Measurements from ENCODE around the gene CPTP.

Gene CPTP

GRCh38 chr1:1343811-1344421 is 19.3 kb downstream of the CPTP start:
- H3K27me3 ChIP-seq (replicated peaks; ENCODE audit: control insufficient read depth, insufficient read depth, low read length, poor library complexity, severe bottlenecking), result no peaks in the 10 kb centered on the region
- H3K9me3 ChIP-seq (ENCODE audit: control insufficient read depth, low read length), result no peaks in the 10 kb centered on the region
- H3K27ac ChIP-seq (ENCODE audit: insufficient read depth, low read length, poor library complexity, severe bottlenecking), result no peak overlapping the region
- H3K4me3 ChIP-seq (ENCODE audit: insufficient read depth, low read depth, low read length, poor library complexity, severe bottlenecking), result no peak overlapping the region
- no peak for DNase-seq
- peaks cover 16% of the 10 kb centered on the region for H3K4me1 ChIP-seq (ENCODE audit: control insufficient read depth, insufficient read depth, low read length, poor library complexity, severe bottlenecking)
- peaks cover 9% of the 10 kb centered on the region for H3K36me3 ChIP-seq (ENCODE audit: control insufficient read depth, insufficient read depth, low read length)

DNA sequence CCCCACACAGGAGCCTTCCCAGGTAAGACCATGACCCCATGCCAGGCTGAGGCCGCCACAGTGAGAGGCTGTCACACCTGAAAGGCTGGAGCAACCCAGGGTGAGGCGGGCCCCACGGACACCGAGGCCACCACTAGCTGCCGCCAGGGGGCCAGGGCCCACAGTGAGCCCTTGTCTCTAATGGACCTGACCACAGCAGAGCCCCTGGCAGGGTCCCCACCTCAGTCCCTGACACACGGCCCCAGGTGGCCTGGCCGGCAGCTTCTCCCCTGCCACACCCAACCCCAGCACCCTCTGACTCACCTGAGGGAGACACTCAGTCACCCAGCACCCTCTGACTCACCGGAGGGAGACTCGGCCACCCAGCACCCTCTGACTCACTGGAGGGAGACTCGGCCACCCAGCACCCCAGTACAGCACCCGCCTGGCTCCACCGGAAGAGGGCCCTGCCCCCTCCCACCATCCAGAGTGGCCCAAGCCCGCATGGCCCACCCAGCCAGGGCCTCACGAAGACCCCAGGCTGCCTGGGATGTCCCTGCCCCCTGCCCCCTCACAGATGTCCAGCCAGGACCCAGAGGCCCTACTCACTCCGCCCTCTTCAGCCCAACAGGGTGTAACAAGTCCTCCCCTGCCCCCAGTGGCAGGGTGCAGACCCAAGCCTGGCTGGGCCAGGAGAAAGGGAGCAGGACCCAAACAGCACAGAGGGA is 20.2 kb downstream of the CPTP start:
- Histone ChIP-seq H3K9me3 (ENCODE audit: control insufficient read depth, low read length) (no peaks in the 10 kb centered on the region), H3K36me3 (ENCODE audit: control insufficient read depth, insufficient read depth, low read length) (peaks cover 5% of the 10 kb centered on the region), H3K4me1 (ENCODE audit: control insufficient read depth, insufficient read depth, low read length, poor library complexity, severe bottlenecking) (peaks cover 17% of the 10 kb centered on the region), H3K27ac (ENCODE audit: insufficient read depth, low read length, poor library complexity, severe bottlenecking) (no peak overlapping the region), H3K27me3 (replicated peaks; ENCODE audit: control insufficient read depth, insufficient read depth, low read length, poor library complexity, severe bottlenecking) (no peaks in the 10 kb centered on the region), H3K4me3 (ENCODE audit: insufficient read depth, low read depth, low read length, poor library complexity, severe bottlenecking) (no peak overlapping the region)
- DNase-seq, result peak in 1 of 3 donors; percentile 29

- Histone ChIP-seq H3K4me1 (ENCODE audit: control insufficient read depth, insufficient read depth, low read length, poor library complexity, severe bottlenecking) (peaks cover 18% of the 10 kb centered on the region), H3K27ac (ENCODE audit: insufficient read depth, low read length, poor library complexity, severe bottlenecking) (no peak overlapping the region), H3K36me3 (ENCODE audit: control insufficient read depth, insufficient read depth, low read length) (no peaks in the 10 kb centered on the region), H3K27me3 (replicated peaks; ENCODE audit: control insufficient read depth, insufficient read depth, low read length, poor library complexity, severe bottlenecking) (no peaks in the 10 kb centered on the region), H3K9me3 (ENCODE audit: control insufficient read depth, low read length) (no peaks in the 10 kb centered on the region), H3K4me3 (ENCODE audit: insufficient read depth, low read depth, low read length, poor library complexity, severe bottlenecking) (no peak overlapping the region)
- DNase-seq, result no peak
These were observed 20.8 kb downstream of the CPTP start for GRCh38 chr1:1345384-1345783.

GRCh38 chr1:1345860-1346500 is 21.4 kb downstream of the CPTP start:
- H3K4me3 ChIP-seq (ENCODE audit: insufficient read depth, low read depth, low read length, poor library complexity, severe bottlenecking), result no peak overlapping the region
- no peak overlapping the region for H3K27ac ChIP-seq (ENCODE audit: insufficient read depth, low read length, poor library complexity, severe bottlenecking)

GRCh38 chr1:1346501-1346890 is 21.9 kb downstream of the CPTP start:
- Histone ChIP-seq H3K4me3 (ENCODE audit: insufficient read depth, low read depth, low read length, poor library complexity, severe bottlenecking) (no peak overlapping the region), H3K27me3 (replicated peaks; ENCODE audit: control insufficient read depth, insufficient read depth, low read length, poor library complexity, severe bottlenecking) (no peaks in the 10 kb centered on the region), H3K4me1 (ENCODE audit: control insufficient read depth, insufficient read depth, low read length, poor library complexity, severe bottlenecking) (peaks cover 18% of the 10 kb centered on the region), H3K27ac (ENCODE audit: insufficient read depth, low read length, poor library complexity, severe bottlenecking) (no peak overlapping the region), H3K9me3 (ENCODE audit: control insufficient read depth, low read length) (no peaks in the 10 kb centered on the region), H3K36me3 (ENCODE audit: control insufficient read depth, insufficient read depth, low read length) (no peaks in the 10 kb centered on the region)
- DNase-seq, result no peak

More at GRCh38 chr1:1345860-1346500, 21.4 kb downstream of the CPTP start:
- Histone ChIP-seq H3K9me3 (ENCODE audit: control insufficient read depth, low read length) (no peaks in the 10 kb centered on the region), H3K36me3 (ENCODE audit: control insufficient read depth, insufficient read depth, low read length) (no peaks in the 10 kb centered on the region), H3K4me1 (ENCODE audit: control insufficient read depth, insufficient read depth, low read length, poor library complexity, severe bottlenecking) (peaks cover 18% of the 10 kb centered on the region), H3K27me3 (replicated peaks; ENCODE audit: control insufficient read depth, insufficient read depth, low read length, poor library complexity, severe bottlenecking) (no peaks in the 10 kb centered on the region)
- no peak for DNase-seq

DNA sequence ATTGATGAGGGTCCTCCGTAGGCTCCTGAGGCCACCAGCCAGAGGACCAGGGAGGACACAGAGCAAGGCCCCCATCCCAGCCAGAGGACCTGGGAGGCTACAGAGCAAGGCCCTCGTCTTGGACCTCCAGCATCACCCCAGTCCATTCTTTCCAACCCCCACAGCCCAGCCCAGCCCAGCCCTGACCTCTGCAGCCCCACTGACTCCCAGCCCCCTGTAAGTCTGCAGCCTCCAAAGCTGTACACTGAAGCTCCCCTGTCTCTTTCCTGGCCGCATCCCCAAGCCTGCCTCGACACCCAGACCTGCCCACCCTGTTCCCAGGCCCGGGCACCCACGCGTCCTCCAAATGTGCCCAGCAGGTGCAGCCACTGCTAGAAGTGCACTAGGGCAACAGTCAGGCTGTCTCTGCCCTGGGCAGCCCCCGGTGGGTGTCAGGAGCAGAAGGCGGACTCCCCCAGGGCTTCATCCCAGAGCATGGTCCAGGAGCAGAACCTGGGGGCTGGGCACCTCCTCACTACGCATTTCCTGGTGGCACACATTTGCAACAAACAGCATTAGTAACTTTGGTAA is 22.5 kb downstream of the CPTP start:
- no peaks in the 10 kb centered on the region for H3K9me3 ChIP-seq (ENCODE audit: control insufficient read depth, low read length)
- no peak for DNase-seq
- H3K36me3 ChIP-seq (ENCODE audit: control insufficient read depth, insufficient read depth, low read length), result no peaks in the 10 kb centered on the region
- peaks cover under 1% of the 10 kb centered on the region for H3K27me3 ChIP-seq (replicated peaks; ENCODE audit: control insufficient read depth, insufficient read depth, low read length, poor library complexity, severe bottlenecking)
- no peak overlapping the region for H3K4me3 ChIP-seq (ENCODE audit: insufficient read depth, low read depth, low read length, poor library complexity, severe bottlenecking)
- H3K27ac ChIP-seq (ENCODE audit: insufficient read depth, low read length, poor library complexity, severe bottlenecking), result no peak overlapping the region
- H3K4me1 ChIP-seq (ENCODE audit: control insufficient read depth, insufficient read depth, low read length, poor library complexity, severe bottlenecking), result peaks cover 18% of the 10 kb centered on the region

DNA sequence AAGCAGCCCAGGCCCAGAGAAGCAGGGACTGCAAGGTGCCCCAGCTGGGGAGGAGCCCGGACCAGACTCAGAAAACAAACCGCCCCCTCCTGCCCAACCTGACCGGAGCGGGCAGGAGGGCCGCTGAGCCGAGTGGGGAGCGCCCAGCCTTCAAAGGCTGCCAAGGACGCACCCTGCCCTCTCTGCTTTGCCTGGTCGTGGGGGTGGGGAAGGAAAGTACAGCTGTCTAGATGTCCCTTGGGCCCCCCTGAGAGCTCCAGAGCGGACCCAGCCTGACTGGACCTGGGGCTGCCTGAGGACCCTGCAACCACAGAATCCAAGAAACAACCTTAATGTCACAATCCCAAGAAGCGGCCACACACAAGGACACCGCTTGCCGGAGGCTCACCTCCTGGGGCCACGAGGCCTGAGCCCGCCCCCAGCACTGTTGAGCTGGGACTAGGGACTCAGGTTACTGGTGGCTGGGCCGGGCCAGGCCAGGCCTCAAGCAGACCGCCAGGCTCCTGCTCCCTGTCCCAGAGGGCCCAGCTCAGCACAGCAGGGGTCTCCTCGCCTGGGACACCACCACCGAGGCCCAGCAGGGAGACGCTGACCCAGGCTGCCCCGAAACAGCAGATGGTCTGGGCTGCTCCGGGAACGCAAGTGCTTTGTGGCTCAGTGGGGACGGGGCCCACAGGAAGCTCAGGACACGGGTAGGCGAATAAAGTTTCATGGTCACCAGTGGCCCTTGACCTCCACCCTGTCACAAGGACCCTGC is 23.2 kb downstream of the CPTP start:
- no peak overlapping the region for H3K27ac ChIP-seq (ENCODE audit: insufficient read depth, low read length, poor library complexity, severe bottlenecking)
- DNase-seq, result no peak
- peaks cover 18% of the 10 kb centered on the region for H3K4me1 ChIP-seq (ENCODE audit: control insufficient read depth, insufficient read depth, low read length, poor library complexity, severe bottlenecking)
- H3K9me3 ChIP-seq (ENCODE audit: control insufficient read depth, low read length), result no peaks in the 10 kb centered on the region
- no peaks in the 10 kb centered on the region for H3K36me3 ChIP-seq (ENCODE audit: control insufficient read depth, insufficient read depth, low read length)
- H3K4me3 ChIP-seq (ENCODE audit: insufficient read depth, low read depth, low read length, poor library complexity, severe bottlenecking), result peak overlapping the region; percentile 52
- peaks cover 5% of the 10 kb centered on the region for H3K27me3 ChIP-seq (replicated peaks; ENCODE audit: control insufficient read depth, insufficient read depth, low read length, poor library complexity, severe bottlenecking)

DNA sequence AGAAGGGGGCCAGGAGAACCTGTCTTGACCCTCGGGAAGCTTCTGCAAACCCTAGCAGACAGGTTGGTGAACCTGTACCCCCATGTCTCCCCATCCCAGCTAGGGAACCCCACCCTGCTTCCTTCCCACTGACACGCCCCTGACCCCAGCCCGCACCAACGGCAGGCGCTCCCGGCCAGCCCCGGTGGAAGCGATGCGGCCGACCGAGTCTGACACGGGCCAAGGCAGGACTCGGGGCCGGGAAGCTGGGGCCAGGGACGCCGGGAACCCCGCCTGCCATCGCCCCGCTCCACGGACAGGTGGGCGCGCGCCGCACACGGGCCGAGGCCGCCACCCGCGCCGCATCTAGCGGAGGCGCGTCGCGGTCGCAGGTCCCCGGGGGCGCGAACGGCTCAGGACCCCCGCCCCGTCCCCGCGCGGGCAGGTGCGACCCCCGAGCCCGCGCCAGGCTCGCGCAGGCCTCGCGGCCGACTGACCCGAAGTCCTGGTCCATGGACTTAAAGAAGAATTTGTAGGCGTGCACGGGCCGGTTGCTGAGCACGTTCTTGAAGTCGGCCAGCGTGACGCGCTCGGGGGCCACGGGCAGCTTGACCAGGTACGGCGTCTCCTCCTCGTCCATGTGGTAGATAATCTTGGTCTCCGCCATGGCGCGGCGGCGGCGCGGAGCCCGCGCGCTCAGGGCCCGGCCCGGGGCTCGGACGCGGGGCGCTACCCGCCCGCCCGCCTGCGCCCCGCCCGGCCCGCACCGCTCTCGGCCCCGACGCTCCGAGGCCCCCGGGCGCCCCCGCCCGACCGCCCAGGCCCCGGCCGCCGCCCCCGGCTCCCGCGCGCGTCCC is 24.0 kb downstream of the CPTP start:
- Histone ChIP-seq H3K4me3 (ENCODE audit: insufficient read depth, low read depth, low read length, poor library complexity, severe bottlenecking) (peak overlapping the region; percentile 52), H3K36me3 (ENCODE audit: control insufficient read depth, insufficient read depth, low read length) (no peaks in the 10 kb centered on the region)

More for the DNA sequence above, 24.0 kb downstream of the CPTP start:
- Histone ChIP-seq H3K4me1 (ENCODE audit: control insufficient read depth, insufficient read depth, low read length, poor library complexity, severe bottlenecking) (peaks cover 20% of the 10 kb centered on the region), H3K27ac (ENCODE audit: insufficient read depth, low read length, poor library complexity, severe bottlenecking) (no peak overlapping the region), H3K27me3 (replicated peaks; ENCODE audit: control insufficient read depth, insufficient read depth, low read length, poor library complexity, severe bottlenecking) (peaks cover 13% of the 10 kb centered on the region), H3K9me3 (ENCODE audit: control insufficient read depth, low read length) (no peaks in the 10 kb centered on the region)
- no peak for DNase-seq
